GM18519 (cell line): Measurements from ENCODE around the gene TP53BP2.
"Not testable (repeated sequence)": the region's sequence is repeated elsewhere in the genome, so short reads cannot be mapped to it uniquely, and the experiment has no call there.

ENCODE experiments used
- ATAC-seq: cut with Tn5 transposase; IDR thresholded peaks from one replicate; pipeline ENCODE4 v1.9.1; 2021; ENCODE audit warnings: mild to moderate bottlenecking, moderate library complexity; ENCODE audit not compliant: unreplicated experiment, low FRiP score

Gene TP53BP2

GRCh38 chr1:223834660-223835263 lies 11.0 kb downstream of the TP53BP2 start:
- ATAC-seq, result no peak

- ATAC-seq, result no peak
Observed at GRCh38 chr1:223833948-223834347, 11.8 kb downstream of the TP53BP2 start.

- peak; percentile 34 for ATAC-seq
Observed at GRCh38 chr1:223832637-223832943, 13.2 kb downstream of the TP53BP2 start.

- ATAC-seq, result peak; percentile 23
Observed at GRCh38 chr1:223831755-223832636, 13.8 kb downstream of the TP53BP2 start.

GRCh38 chr1:223829678-223830077 lies 16.1 kb downstream of the TP53BP2 start:
- ATAC-seq, result no peak

GRCh38 chr1:223828162-223828848 lies 17.4 kb downstream of the TP53BP2 start:
- ATAC-seq, result no peak

GRCh38 chr1:223827193-223827663 lies 18.5 kb downstream of the TP53BP2 start:
- no peak for ATAC-seq

- no peak for ATAC-seq
Observed at GRCh38 chr1:223825767-223826748, 19.7 kb downstream of the TP53BP2 start.

- no peak for ATAC-seq
Observed at GRCh38 chr1:223824712-223825111, 21.0 kb downstream of the TP53BP2 start.

- no peak for ATAC-seq
Observed at GRCh38 chr1:223824287-223824686, 21.5 kb downstream of the TP53BP2 start.

- no peak for ATAC-seq
Observed at GRCh38 chr1:223820971-223821370, 24.8 kb downstream of the TP53BP2 start.

- ATAC-seq, result no peak
Observed at GRCh38 chr1:223820515-223820858, 25.3 kb downstream of the TP53BP2 start.

- no peak for ATAC-seq
Observed at GRCh38 chr1:223819730-223820514, 25.8 kb downstream of the TP53BP2 start.

- not testable (repeated sequence) for ATAC-seq
Observed at GRCh38 chr1:223817265-223817664, 28.5 kb downstream of the TP53BP2 start.

- no peak for ATAC-seq
Observed at GRCh38 chr1:223815865-223816264, 29.9 kb downstream of the TP53BP2 start.

- ATAC-seq, result no peak
Observed at GRCh38 chr1:223815020-223815853, 30.5 kb downstream of the TP53BP2 start.

- ATAC-seq, result no peak
Observed at GRCh38 chr1:223813645-223814044, 32.1 kb downstream of the TP53BP2 start.

- no peak for ATAC-seq
Observed at GRCh38 chr1:223811634-223812101, 34.1 kb downstream of the TP53BP2 start.

- no peak for ATAC-seq
Observed at GRCh38 chr1:223810586-223810985, 35.2 kb downstream of the TP53BP2 start.
